Right renal cortex interstitium (tissue), 3 donors: ENCODE data around the gene RPL29. TPM values are rescaled to one million over a fixed set of nuclear protein-coding genes. Genes with fewer than 3 reads are reported as not detected.
"Not testable (repeated sequence)": the region's sequence is repeated elsewhere in the genome, so short reads cannot be mapped to it uniquely, and the experiment has no call there.

Experiments used
- DNase-seq, 3 donors: peaks; one replicate each; pipeline ENCODE4 v3.0.0-alpha.2; 2013; ENCODE audit warnings: low read depth in 3 of 3, low spot score in 2 of 3
- polyA plus RNA-seq, 3 donors: library from polyadenylated mRNA; unstranded; fragments of 120-200 nt; gene quantifications; one replicate each; pipeline ENCODE4 v1.2.1, GENCODE V29; 2013; ENCODE audit not compliant: insufficient read length in 3 of 3

The RPL29 gene
- 1,000 to 10,000 TPM; 1,608 to 1,744 (median 1,623) TPM for polyA plus RNA-seq

DNA sequence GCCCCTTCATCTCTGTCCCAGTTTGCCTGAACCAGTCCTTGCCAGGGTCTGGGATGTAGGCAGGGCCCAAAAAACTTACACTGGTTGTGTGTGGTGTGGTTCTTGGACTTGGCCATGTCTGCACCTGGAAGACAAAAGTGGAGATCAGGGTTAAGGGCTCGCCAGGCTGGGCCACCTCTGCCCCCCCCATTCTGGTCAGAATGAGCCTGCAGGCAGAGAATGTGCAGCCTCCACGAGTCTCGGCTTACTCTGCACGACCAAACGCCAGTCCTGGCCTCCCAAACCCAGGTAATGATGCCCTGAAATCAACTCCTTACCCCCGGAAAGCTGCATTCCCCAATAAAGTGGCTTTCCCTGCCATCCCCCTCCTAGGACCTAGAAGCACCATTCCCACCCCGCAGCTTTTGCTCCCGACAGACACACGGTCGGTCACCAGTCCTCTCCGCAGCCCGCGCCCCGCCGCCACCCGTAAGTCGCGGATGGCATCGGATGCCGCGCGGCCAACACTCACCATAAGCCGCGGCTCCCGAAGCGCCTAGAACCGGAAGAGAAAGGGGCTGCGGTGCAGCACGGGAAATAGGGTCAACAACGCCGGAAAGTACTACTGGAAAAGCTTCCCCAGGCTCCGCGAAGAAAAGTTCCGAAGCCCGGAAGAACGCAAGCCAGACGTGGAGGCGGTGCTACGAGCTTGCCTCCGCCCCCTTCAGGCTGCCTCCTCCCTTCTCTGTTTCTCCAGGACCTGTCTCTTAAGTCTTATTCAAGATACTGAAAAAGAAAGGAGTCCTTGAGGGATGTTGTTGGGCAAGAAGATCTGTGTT, at the start of gene RPL29:
Gene RPL29, minus strand, starts transcription at position 550 of the 818 bp plus-strand sequence. Its CDS starts 434 bp downstream, at position 116.
- peak; percentile 88 to 92 (median 92) for DNase-seq

GRCh38 chr3:52044869-52045619, 49.3 kb upstream of the RPL29 start:
- DNase-seq, result no peak

DNA sequence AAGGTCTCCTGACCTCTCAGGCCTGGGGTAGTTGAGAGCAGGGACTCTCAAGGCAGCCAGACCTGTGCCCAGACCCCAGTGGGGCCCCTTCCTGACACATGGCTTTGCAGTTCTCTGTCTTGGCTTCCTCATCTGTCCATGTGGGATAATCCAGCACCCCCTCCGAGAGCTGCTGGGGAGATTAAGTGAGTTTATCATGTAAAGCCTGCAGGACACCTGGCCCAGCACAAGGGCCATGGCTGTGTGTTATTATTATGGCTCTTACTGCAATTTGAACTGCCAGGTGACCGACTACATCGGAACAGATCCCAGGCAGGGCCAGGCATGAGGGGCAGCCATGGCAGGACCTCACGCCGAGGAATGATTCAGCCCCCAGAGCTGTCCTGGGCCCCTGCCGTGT, 48.1 kb upstream of the RPL29 start:
- no peak for DNase-seq

DNA sequence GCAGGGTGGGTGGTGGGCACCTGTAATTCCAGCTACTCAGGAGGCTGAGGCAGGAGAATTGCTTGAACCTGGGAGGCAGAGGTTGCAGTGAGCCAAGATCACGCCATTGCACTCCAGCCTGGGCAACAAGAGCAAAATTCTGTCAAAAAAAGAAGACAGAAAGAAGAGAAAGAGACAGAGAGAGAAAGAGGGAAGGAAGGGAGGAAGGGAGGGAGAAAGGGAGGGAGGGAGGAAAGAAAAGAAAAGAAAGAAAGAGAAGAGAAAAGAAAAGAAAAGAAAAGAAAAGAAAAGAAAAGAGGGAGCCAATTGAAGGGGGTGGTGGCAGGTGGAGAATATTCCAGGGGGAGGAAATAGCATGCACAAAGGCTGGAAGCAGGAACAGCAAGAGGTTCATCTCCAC, 47.3 kb upstream of the RPL29 start:
- not testable (repeated sequence) for DNase-seq

DNA sequence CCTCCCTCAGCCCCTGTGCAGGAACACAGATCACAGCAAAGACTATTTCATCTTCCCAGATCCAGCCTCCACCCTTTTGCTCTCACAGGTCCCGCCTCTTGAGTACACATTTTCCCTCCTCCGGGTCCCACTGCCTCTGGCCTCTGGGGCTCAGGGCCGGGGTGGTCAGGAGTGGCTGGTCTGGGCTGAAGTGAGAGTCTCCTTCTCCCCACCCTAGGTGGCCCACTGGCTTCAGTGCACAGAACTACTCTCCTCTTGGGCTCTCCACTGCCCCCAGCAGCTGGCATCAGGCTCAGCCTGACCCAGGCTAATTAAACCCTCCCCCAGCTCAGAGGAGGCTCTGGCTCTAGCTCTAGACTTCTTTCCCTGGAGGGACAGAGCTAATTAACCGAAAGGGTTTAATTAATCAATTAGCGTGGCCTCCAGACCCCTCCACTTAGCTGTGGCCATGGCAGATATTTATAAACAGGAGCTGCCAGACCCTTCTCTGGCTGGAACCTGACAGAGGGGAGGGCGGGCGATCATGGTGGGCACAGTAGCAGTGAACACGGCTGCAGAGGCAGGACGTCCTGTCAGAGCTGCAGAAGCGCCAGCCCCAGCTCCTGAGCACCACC, 45.5 kb upstream of the RPL29 start:
- DNase-seq, result no peak

DNA sequence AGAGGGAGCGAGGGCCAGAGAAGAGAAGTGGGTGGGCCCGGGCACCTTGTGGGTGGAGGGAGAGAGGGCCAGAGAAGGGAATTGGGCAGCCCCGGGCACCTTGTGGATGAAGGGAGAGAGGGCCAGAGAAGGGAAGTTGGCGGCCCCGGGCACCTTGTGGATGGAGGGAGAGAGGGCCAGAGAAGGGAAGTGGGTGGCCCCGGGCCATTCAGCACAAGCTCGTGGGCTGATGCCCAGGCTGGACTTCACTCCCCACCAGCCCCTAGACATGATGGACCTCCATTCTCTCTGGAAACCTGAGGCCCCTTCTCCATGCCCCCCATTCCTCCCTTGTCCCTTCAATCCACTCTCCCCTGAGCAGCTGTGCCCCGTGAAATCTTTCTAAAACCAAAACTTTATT, 44.9 kb upstream of the RPL29 start:
- no peak for DNase-seq

DNA sequence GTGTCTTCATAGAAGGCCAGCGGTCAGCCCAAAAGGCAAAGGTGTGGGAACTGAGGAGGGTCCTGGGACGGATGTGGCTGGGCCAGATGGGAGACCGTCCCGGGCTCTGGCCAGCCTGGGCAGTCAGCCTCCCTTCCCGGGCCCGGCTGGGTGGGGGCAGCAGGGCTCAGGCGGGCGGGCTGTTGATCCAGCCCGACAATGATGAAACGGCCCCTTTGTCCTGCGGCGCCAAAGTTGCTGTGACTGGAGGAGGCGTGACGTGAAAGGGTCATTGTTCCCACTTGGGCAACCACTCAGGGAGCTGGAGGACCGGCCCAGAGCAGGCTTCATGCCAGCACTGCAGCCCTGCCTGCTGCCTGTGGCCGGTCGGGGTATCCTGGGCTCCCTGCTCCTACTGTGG, 44.2 kb upstream of the RPL29 start:
- no peak for DNase-seq

GRCh38 chr3:52039426-52039825, 43.7 kb upstream of the RPL29 start:
- DNase-seq, result no peak

GRCh38 chr3:52038227-52038626, 42.5 kb upstream of the RPL29 start:
- no peak for DNase-seq

GRCh38 chr3:52037291-52037690, 41.6 kb upstream of the RPL29 start:
- DNase-seq, result no peak

GRCh38 chr3:52036829-52037228, 41.1 kb upstream of the RPL29 start:
- no peak for DNase-seq

GRCh38 chr3:52036222-52036694, 40.6 kb upstream of the RPL29 start:
- DNase-seq, result no peak

DNA sequence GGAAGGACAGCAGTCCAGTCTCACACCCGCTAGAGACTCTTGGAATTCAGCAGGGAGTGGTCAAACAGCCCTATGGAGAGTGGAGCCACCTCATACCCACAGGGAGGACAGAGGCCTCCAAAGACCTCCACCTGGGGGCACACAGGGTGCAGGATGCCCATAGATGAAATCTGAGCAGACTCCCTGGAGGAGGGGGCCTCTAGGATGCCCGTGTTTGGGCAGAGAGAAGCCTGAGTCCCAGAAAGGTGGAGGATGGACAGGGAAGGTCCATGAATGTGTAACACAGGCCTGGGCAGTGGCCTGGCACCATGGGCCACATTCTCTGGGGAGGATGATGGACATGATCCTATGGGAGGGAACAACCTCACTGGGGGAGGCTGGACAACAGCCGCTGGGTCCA, 39.0 kb upstream of the RPL29 start:
- DNase-seq, result no peak

GRCh38 chr3:52034212-52034611, 38.5 kb upstream of the RPL29 start:
- DNase-seq, result no peak

DNA sequence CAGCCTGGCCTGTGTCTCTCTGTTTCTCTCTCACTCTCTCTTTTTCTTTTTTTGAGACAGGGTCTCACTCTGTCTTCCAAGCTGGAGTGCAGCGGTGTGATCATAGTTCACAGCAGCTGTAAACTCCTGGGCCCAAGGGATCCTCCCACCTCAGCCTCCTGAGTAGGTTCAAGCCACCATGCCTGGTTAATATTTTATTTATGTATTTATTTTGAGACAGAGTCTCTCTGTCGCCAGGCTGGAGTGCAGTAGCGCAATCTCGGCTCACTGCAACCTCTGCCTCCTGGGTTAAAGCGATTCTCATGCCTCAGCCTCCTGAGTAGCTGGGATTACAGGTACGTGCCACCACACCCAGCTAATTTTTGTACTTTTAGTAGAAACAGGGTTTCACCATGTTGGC, 38.1 kb upstream of the RPL29 start:
- not testable (repeated sequence) for DNase-seq

- DNase-seq, result no peak
Measured at GRCh38 chr3:52032702-52033408, 37.2 kb upstream of the RPL29 start.

DNA sequence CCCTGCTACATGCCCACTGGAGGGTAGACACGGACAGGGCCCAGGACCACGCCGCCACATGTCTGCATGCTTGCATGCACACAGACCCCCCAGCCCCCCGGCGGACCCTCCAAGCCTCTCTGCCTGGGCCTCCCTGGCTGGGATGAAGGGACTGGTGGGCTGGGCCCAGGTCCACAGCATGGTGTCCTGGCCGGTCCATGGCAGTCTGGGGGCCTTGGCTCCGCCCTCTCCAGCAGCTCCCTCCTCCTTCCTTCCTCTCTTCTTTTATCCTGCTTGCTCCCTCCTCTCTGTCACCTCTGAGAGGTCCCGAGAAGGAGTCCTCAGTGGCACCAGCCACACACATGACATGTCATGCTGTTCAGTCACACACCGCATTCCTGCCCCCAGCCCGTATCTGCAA, 36.2 kb upstream of the RPL29 start:
- DNase-seq, result no peak

GRCh38 chr3:52030714-52031310, 35.1 kb upstream of the RPL29 start:
- no peak for DNase-seq

DNA sequence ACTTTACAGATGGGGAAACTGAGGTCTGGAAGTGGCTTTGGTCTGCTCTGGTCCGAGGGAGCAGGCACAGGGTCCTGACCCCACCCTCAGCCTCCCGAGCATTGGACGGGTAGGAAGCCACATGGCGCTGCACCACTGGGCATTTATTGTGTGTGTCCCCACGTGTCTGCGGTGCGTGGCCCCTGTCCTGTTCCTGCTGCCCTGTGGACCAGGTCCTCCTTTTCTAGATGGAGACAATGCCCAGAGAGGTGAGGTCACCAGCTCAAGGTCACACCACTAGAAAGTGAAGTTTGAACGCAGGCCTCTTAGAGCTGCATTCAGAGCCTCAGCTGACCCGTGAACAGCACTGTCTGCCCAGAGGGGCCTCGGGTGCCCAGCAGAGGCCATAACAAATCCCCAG, 33.8 kb upstream of the RPL29 start:
- no peak for DNase-seq

- no peak for DNase-seq
Measured at GRCh38 chr3:52029053-52029452, 33.4 kb upstream of the RPL29 start.
